GM12878 (cell line): ENCODE results near the gene TNF. TPM values are rescaled to one million over a fixed set of nuclear protein-coding genes. Genes with fewer than 3 reads are reported as not detected.

Source experiments
- CHD1 ChIP-seq: IDR thresholded peaks from 2 replicates; pipeline ENCODE4 v1.6.1; 2012; ENCODE audit warnings: low read depth, low read length, improper control_type of control experiment
- CHD4 ChIP-seq: fragments of 200-600 bp; sonication (generic); IDR thresholded peaks from 2 replicates; pipeline ENCODE4 v1.6.1; 2016; ENCODE audit warnings: mild to moderate bottlenecking
- CREB1 ChIP-seq: IDR thresholded peaks from 2 replicates; pipeline ENCODE4 v1.6.1; 2012; ENCODE audit warnings: low read depth, mild to moderate bottlenecking, inconsistent platforms
- E2F8 ChIP-seq: fragments of 450-650 bp; IDR thresholded peaks from 2 replicates; pipeline ENCODE4 v1.6.1; 2018; ENCODE audit warnings: mild to moderate bottlenecking, low read depth, moderate library complexity; ENCODE audit not compliant: partially characterized antibody
- ETV6 ChIP-seq, 2 experiments: fragments of 450-650 bp in 1 of 2; IDR thresholded peaks in 1 of 2; conservative IDR thresholded peaks in 1 of 2; 2 replicates each; pipeline ENCODE4 v1.6.1; 2014; ENCODE audit warnings: antibody characterized with exemption in 1 of 2, borderline replicate concordance in 1 of 2, low read depth in 1 of 2, mild to moderate bottlenecking in 1 of 2, moderate library complexity in 1 of 2
- IKZF1 ChIP-seq: fragments of 450-650 bp; conservative IDR thresholded peaks from 2 replicates; pipeline ENCODE4 v1.6.1; 2017; ENCODE audit warnings: antibody characterized with exemption, mild to moderate bottlenecking
- IKZF2 ChIP-seq, 2 experiments: fragments of 450-650 bp; IDR thresholded peaks; 2 replicates each; pipeline ENCODE4 v1.6.1; 2017; ENCODE audit warnings: mild to moderate bottlenecking in 2 of 2, moderate library complexity in 2 of 2
- KDM1A ChIP-seq: fragments of 200-600 bp; sonication (generic); IDR thresholded peaks from 2 replicates; pipeline ENCODE4 v1.6.1; 2016; ENCODE audit warnings: borderline replicate concordance
- RB1 ChIP-seq: fragments of 450-650 bp; formaldehyde crosslinking; IDR thresholded peaks from 2 replicates; pipeline ENCODE4 v1.6.1; 2017; ENCODE audit warnings: mild to moderate bottlenecking, borderline replicate concordance
- RELA ChIP-seq: fragments of 450-650 bp; IDR thresholded peaks from 2 replicates; pipeline ENCODE4 v1.8.0; 2014; ENCODE audit warnings: borderline replicate concordance; ENCODE audit not compliant: partially characterized antibody
- RFX5 ChIP-seq: IDR thresholded peaks from 2 replicates; pipeline ENCODE4 v1.6.1; 2011; ENCODE audit warnings: low read depth, low read length, improper control_type of control experiment
- SREBF2 ChIP-seq: IDR thresholded peaks from 2 replicates; pipeline ENCODE4 v1.6.1; 2012; ENCODE audit warnings: mild to moderate bottlenecking, low read length
- ZNF274 ChIP-seq: IDR thresholded peaks from one replicate; pipeline ENCODE4 v1.8.0; 2011; ENCODE audit not compliant: insufficient read length, insufficient read depth
- polyA plus RNA-seq, 11 experiments: library from polyadenylated mRNA; depleted of rRNA in 4 of 11; unstranded in 6 of 11; stranded (reverse) in 5 of 11; fragments of >200 nt; fragmentation: Nextera tagmentation in 4 of 11; fragmentation: Illumina TruSeq in 1 of 11; extraction: Ambion mirVana in 4 of 11; extraction: Trizol in 1 of 11; gene quantifications; 1 replicate in 1 of 11; 2 replicates in 10 of 11; pipeline versions ENCODE4 v1.2.1 to v1.2.3, GENCODE V29; 2011 to 2016; ENCODE audit warnings: inconsistent platforms in 2 of 11, missing spikeins in 2 of 11, low read depth in 1 of 11
- total RNA-seq, 4 experiments: library from RNA; depleted of rRNA in 3 of 4; stranded (reverse); fragments of >200 nt in 3 of 4; fragmentation: Illumina TruSeq in 1 of 4; extraction: Trizol in 1 of 4; gene quantifications; 2 replicates each; pipeline versions ENCODE4 v1.2.1 to v1.2.3, GENCODE V29; 2013 to 2021
- TF ChIP-seq, protein P1 (sequence below): fragments of 450-650 bp; IDR thresholded peaks from 2 replicates; pipeline ENCODE4 v1.6.1; 2017; ENCODE audit warnings: mild to moderate bottlenecking, low read depth, inconsistent platforms; ENCODE audit not compliant: poor library complexity, severe bottlenecking
- TF ChIP-seq, protein P2 (sequence below): fragments of 450-650 bp; IDR thresholded peaks from 2 replicates; pipeline ENCODE4 v1.6.1; 2017; ENCODE audit warnings: mild to moderate bottlenecking
- TF ChIP-seq, protein P3 (sequence below): IDR thresholded peaks from 2 replicates; pipeline ENCODE4 v1.6.1; 2012; ENCODE audit warnings: mild to moderate bottlenecking, low read depth, low read length
- TF ChIP-seq, protein P4 (sequence below): fragments of 150-350 bp; IDR thresholded peaks from 2 replicates; pipeline ENCODE4 v1.6.1; 2016; ENCODE audit warnings: low read depth, low read length

The TNF gene
- total and polyA plus RNA-seq, 10 of the 15 experiments (the other 5 are each of a cell fraction or from before 2014, with no cell fraction given), result 18.0 to 94.8 (median 61.9) TPM

DNA sequence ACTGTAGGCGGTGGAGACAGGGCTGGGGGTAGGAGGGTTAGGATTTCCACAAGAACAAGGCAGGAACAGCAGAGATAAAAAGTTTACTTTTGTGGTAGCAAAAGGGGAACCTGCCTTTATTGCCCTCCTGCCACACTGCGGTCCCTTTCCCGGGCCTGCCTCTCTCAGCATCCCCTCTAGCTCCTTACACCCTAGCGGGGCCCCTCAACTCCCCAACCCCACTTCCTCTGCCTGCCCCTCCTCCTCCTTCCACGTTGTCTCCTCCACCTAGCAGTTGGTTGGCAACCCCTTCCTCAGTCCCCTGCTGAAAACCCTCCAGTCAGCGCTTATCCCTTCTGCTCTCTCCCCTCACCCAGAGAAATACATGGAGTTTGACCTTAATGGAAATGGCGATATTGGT lies 40.4 kb downstream of the TNF start (continued):
- TF ChIP-seq, protein P1, sequence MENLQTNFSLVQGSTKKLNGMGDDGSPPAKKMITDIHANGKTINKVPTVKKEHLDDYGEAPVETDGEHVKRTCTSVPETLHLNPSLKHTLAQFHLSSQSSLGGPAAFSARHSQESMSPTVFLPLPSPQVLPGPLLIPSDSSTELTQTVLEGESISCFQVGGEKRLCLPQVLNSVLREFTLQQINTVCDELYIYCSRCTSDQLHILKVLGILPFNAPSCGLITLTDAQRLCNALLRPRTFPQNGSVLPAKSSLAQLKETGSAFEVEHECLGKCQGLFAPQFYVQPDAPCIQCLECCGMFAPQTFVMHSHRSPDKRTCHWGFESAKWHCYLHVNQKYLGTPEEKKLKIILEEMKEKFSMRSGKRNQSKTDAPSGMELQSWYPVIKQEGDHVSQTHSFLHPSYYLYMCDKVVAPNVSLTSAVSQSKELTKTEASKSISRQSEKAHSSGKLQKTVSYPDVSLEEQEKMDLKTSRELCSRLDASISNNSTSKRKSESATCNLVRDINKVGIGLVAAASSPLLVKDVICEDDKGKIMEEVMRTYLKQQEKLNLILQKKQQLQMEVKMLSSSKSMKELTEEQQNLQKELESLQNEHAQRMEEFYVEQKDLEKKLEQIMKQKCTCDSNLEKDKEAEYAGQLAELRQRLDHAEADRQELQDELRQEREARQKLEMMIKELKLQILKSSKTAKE, result no peak
- TF ChIP-seq RELA (no peak), KDM1A (no peak), SREBF2 (no peak), CHD1 (no peak), ZNF274 (no peak), RFX5 (no peak), RB1 (no peak), CHD4 (no peak), IKZF1 (peak; percentile 37), IKZF2 (IDR thresholded peaks at IDR 0.05) (peak in 1 of 2 experiments; percentile 60; a peak in 3 of 4 replicates), CREB1 (peak; percentile 32; the same call in 1 of the 2 replicates), E2F8 (no peak), ETV6 (conservative IDR thresholded peaks at IDR 0.05 in 1 of 2, IDR thresholded peaks at IDR 0.05 in 1 of 2; ENCODE audit: borderline replicate concordance in 1 of 2, low read depth in 1 of 2) (no peak)
- TF ChIP-seq, protein P2, sequence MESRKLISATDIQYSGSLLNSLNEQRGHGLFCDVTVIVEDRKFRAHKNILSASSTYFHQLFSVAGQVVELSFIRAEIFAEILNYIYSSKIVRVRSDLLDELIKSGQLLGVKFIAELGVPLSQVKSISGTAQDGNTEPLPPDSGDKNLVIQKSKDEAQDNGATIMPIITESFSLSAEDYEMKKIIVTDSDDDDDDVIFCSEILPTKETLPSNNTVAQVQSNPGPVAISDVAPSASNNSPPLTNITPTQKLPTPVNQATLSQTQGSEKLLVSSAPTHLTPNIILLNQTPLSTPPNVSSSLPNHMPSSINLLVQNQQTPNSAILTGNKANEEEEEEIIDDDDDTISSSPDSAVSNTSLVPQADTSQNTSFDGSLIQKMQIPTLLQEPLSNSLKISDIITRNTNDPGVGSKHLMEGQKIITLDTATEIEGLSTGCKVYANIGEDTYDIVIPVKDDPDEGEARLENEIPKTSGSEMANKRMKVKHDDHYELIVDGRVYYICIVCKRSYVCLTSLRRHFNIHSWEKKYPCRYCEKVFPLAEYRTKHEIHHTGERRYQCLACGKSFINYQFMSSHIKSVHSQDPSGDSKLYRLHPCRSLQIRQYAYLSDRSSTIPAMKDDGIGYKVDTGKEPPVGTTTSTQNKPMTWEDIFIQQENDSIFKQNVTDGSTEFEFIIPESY, result no peak
- TF ChIP-seq, protein P3, sequence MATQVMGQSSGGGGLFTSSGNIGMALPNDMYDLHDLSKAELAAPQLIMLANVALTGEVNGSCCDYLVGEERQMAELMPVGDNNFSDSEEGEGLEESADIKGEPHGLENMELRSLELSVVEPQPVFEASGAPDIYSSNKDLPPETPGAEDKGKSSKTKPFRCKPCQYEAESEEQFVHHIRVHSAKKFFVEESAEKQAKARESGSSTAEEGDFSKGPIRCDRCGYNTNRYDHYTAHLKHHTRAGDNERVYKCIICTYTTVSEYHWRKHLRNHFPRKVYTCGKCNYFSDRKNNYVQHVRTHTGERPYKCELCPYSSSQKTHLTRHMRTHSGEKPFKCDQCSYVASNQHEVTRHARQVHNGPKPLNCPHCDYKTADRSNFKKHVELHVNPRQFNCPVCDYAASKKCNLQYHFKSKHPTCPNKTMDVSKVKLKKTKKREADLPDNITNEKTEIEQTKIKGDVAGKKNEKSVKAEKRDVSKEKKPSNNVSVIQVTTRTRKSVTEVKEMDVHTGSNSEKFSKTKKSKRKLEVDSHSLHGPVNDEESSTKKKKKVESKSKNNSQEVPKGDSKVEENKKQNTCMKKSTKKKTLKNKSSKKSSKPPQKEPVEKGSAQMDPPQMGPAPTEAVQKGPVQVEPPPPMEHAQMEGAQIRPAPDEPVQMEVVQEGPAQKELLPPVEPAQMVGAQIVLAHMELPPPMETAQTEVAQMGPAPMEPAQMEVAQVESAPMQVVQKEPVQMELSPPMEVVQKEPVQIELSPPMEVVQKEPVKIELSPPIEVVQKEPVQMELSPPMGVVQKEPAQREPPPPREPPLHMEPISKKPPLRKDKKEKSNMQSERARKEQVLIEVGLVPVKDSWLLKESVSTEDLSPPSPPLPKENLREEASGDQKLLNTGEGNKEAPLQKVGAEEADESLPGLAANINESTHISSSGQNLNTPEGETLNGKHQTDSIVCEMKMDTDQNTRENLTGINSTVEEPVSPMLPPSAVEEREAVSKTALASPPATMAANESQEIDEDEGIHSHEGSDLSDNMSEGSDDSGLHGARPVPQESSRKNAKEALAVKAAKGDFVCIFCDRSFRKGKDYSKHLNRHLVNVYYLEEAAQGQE, result no peak
- TF ChIP-seq, protein P4, sequence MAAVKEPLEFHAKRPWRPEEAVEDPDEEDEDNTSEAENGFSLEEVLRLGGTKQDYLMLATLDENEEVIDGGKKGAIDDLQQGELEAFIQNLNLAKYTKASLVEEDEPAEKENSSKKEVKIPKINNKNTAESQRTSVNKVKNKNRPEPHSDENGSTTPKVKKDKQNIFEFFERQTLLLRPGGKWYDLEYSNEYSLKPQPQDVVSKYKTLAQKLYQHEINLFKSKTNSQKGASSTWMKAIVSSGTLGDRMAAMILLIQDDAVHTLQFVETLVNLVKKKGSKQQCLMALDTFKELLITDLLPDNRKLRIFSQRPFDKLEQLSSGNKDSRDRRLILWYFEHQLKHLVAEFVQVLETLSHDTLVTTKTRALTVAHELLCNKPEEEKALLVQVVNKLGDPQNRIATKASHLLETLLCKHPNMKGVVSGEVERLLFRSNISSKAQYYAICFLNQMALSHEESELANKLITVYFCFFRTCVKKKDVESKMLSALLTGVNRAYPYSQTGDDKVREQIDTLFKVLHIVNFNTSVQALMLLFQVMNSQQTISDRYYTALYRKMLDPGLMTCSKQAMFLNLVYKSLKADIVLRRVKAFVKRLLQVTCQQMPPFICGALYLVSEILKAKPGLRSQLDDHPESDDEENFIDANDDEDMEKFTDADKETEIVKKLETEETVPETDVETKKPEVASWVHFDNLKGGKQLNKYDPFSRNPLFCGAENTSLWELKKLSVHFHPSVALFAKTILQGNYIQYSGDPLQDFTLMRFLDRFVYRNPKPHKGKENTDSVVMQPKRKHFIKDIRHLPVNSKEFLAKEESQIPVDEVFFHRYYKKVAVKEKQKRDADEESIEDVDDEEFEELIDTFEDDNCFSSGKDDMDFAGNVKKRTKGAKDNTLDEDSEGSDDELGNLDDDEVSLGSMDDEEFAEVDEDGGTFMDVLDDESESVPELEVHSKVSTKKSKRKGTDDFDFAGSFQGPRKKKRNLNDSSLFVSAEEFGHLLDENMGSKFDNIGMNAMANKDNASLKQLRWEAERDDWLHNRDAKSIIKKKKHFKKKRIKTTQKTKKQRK, result no peak
